T-helper 2 cell treated with Interferon-gamma antibody and Interleukin-4, amounts not matched to agents 5 μg/mL and 100 μg/mL, for 36 hours (primary cell): ENCODE data around the gene HSH2D.
A peak's percentile ranks its signal among the peaks of the same experiment; 100 is the strongest.
"Not testable (repeated sequence)": the region's sequence is repeated elsewhere in the genome, so short reads cannot be mapped to it uniquely, and the experiment has no call there.

Experiments
- DNase-seq: peaks from one replicate; pipeline ENCODE4 v3.0.0; 2021; ENCODE audit warnings: low spot score
- H3K27ac Mint-ChIP-seq: one replicate; pipeline ENCODE4 v1.8.0; 2021; ENCODE audit warnings: mild to moderate bottlenecking, mixed read lengths
- H3K27me3 Mint-ChIP-seq: one replicate; pipeline ENCODE4 v1.8.0; 2021; ENCODE audit warnings: low read depth, mixed read lengths
- H3K36me3 Mint-ChIP-seq: one replicate; pipeline ENCODE4 v1.8.0; 2021; ENCODE audit warnings: low read depth, mixed read lengths
- H3K4me1 Mint-ChIP-seq: one replicate; pipeline ENCODE4 v1.8.0; 2021; ENCODE audit warnings: low read depth, mixed read lengths
- H3K4me3 Mint-ChIP-seq: one replicate; pipeline ENCODE4 v1.8.0; 2022; ENCODE audit warnings: mild to moderate bottlenecking, moderate library complexity, mixed read lengths
- H3K9me3 Mint-ChIP-seq: one replicate; pipeline ENCODE4 v1.8.0; 2021; ENCODE audit warnings: mixed read lengths

The HSH2D gene

DNA sequence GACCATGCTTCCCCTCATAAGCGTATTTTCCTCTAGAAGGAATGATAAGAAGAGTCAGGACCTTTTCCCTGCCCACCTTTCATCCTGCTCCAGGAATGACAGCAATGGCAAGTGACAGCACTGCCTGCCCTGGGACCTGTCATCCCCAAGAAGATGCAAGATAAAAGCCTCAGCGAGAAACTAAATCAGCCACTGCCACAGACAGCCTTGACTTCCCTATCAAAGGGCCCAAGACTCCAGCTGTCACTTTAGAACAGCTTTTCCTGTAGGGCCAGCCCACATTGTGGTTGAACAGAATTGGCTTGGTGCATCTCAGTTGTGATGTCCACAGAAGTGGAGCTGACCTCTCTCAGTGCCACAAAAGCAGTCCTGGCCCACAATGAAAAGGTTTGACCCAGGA is 30.7 kb upstream of the HSH2D start:
- Mint-ChIP-seq H3K27me3 (no peaks in the 10 kb centered on the region), H3K9me3 (no peaks in the 10 kb centered on the region), H3K36me3 (peaks cover 32% of the 10 kb centered on the region), H3K4me1 (peaks cover 38% of the 10 kb centered on the region), H3K4me3 (peak overlapping the region; percentile 94), H3K27ac (peak overlapping the region; percentile 93)
- DNase-seq = no peak

DNA sequence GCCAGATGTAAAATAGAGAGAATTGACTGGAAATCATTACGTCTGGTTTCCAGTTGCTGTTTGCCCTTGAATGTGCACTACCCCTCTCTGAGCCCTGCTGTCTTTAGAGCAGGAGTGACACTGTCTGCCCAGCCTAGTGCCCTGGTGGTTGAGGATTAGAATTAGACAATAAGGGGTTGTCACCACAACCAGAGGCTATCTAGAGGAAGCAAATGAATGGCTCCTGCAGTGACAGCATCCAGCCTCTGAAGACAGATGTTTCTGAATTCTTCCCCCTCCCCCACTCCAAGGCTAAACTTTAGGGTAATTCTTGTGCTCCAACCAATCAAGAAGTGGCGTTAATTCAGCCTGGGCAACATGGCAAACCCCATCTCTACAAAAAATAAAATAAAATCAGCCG is 29.8 kb upstream of the HSH2D start:
- Mint-ChIP-seq H3K4me1 (peaks cover 47% of the 10 kb centered on the region), H3K27ac (peak overlapping the region; percentile 72), H3K4me3 (peak overlapping the region; percentile 66), H3K36me3 (peaks cover 38% of the 10 kb centered on the region), H3K27me3 (no peaks in the 10 kb centered on the region), H3K9me3 (no peaks in the 10 kb centered on the region)
- DNase-seq = no peak

DNA sequence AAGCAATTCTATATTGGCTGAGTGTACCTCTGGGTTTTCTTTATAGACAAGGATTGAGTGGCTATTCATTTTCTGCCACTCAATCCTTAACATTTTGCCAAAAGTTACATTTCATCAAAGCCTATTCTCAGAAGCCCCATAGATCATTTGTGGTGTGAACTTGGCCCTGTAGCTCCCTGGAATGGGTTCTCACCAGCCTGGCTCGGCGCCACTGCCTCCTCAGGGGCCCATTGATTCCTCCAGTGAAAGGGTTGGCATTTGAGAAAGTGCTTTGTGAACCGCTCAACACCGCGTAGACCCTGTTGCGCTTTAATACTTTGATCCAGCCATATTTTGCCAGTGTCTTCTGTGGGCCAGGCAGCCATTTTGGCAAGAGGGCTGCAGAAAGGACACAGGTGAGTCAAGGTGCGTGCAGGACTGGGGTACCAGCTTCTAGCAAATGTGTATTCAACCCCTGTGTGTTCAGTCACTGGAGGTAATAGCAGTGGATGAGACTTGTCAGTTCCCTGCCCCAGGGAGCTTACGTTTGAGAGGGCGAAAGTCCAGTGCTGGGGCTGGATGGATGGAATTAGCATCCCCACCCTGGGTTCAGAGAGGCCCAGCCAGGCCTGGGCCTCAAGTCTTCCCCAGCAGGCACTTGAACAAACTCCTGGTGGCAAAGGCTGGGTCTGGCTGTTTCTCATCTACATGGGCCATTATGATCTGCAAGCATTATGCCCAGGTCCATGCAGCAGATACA is 28.0 kb upstream of the HSH2D start:
- peak overlapping the region; percentile 59 for H3K4me3 Mint-ChIP-seq
- H3K27ac Mint-ChIP-seq = peak overlapping the region; percentile 81
- H3K27me3 Mint-ChIP-seq = no peaks in the 10 kb centered on the region
- peaks cover 51% of the 10 kb centered on the region for H3K36me3 Mint-ChIP-seq
- no peak for DNase-seq
- no peaks in the 10 kb centered on the region for H3K9me3 Mint-ChIP-seq
- H3K4me1 Mint-ChIP-seq = peaks cover 60% of the 10 kb centered on the region

DNA sequence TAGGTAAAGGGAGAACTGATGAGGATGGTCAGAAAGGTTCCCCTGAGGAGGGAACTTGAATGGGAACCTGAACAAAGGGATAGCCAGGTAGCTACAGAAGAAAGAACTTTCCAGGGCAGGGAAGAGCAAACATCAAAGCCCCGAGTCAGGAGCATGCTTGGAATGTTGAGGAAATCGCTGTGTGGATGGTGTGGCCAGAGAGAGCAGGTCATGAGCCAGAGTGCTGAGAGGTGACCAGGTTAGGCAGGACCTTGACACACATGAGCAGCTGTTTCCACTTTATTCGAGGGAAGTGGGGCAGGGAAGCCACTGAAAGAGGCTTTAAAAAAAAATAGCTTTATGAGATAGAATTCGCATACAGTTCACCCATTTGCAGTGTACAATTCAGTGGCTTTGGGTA is 27.4 kb upstream of the HSH2D start:
- peaks cover 58% of the 10 kb centered on the region for H3K4me1 Mint-ChIP-seq
- H3K27ac Mint-ChIP-seq = peak overlapping the region; percentile 81
- H3K4me3 Mint-ChIP-seq = peak overlapping the region; percentile 59
- peaks cover 54% of the 10 kb centered on the region for H3K36me3 Mint-ChIP-seq
- DNase-seq = no peak
- no peaks in the 10 kb centered on the region for H3K27me3 Mint-ChIP-seq
- H3K9me3 Mint-ChIP-seq = no peaks in the 10 kb centered on the region

DNA sequence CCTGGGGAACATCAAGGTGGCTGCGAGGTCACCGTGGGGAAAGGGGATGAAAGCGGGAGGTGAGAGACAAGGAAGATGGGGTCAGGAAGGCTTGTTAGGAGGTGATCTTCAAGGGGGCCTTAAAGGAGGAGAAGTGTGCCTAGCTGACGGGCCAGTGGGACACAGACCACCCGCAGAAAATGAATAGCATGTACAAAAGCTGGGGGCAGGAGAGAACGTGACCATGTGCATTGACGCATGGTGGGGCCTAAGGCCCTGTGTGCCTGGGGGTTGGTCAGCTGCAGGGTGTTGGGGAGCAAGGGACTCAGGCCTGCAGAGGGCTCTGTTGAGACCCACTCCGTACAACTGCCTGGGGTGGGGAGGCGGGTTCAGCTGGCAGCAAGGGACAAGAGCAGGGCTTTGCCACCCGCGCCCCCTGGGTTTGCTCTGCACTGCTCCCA is 25.9 kb upstream of the HSH2D start:
- Mint-ChIP-seq H3K4me3 (peak overlapping the region; percentile 61), H3K27me3 (no peaks in the 10 kb centered on the region), H3K4me1 (peaks cover 53% of the 10 kb centered on the region), H3K9me3 (no peaks in the 10 kb centered on the region), H3K36me3 (peaks cover 62% of the 10 kb centered on the region), H3K27ac (peak overlapping the region; percentile 95)
- no peak for DNase-seq

DNA sequence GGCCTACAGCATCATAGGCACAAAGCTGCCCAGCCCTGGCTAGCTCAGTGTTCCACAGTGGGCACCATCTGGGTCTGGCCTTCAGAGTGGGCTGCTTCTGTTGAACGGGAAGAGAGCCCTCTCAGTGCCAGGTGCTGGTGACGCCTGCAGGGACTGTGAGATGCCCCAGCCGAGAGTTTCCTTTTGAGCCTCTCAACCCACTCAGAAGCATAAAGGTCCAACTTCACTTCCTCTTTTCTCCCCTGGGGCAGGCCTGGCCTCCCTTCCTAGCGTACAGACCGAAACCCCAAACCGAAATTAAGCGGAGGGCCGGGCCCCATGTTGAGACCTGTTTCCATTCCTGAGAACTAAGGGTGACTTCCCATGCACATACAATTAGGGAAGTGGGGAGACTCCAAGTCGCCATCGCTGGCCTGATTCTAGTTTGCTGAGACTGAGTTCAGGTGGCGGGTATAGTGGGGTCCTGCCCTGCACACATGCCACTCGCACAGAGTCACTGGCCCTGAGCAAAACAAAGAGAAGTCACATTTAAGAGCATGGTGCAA is 24.9 kb upstream of the HSH2D start:
- H3K27me3 Mint-ChIP-seq = no peaks in the 10 kb centered on the region
- peaks cover 49% of the 10 kb centered on the region for H3K4me1 Mint-ChIP-seq
- peak; percentile 78 for DNase-seq

DNA sequence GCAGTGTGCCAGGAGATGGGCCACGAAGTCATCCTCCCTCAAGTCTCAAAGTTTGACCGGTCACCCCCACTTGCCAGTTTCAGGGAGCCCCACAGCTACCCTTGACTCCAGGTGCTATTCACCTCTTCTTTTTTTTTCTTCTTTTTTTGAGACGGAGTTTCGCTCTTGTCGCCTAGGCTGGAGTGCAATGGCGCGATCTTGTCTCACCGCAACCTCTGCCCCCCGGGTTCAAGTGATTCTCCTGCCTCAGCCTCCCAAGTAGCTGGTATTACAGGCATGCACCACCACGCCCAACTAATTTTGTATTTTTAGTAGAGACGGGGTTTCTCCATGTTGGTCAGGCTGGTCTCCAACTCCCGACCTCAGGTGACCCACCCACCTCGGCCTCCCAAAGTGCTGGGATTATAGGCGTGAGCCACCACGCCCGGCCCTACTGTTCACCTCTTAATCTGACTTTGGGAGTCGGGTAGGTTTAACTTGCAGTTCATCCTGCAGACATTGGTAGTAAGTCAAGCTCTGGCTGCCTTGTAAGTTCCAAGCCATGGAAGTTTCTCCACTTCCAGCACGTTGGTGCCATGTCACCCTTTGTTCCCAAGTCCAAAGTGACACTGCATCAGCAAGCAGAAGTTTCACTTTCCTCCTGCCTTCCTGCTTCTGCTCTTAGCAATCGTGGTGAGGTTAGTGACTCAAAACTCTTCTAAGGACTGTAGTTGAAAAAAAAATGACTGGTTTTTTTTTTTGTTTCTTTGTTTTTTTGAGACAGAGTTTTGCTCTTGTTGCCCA is 24.2 kb upstream of the HSH2D start:
- H3K27me3 Mint-ChIP-seq = not testable (repeated sequence)
- peak; percentile 66 for DNase-seq

More for the DNA sequence above, 24.9 kb upstream of the HSH2D start:
- H3K36me3 Mint-ChIP-seq = peaks cover 63% of the 10 kb centered on the region
- no peaks in the 10 kb centered on the region for H3K9me3 Mint-ChIP-seq
- peak overlapping the region; percentile 95 for H3K27ac Mint-ChIP-seq
- H3K4me3 Mint-ChIP-seq = peak overlapping the region; percentile 80

DNA sequence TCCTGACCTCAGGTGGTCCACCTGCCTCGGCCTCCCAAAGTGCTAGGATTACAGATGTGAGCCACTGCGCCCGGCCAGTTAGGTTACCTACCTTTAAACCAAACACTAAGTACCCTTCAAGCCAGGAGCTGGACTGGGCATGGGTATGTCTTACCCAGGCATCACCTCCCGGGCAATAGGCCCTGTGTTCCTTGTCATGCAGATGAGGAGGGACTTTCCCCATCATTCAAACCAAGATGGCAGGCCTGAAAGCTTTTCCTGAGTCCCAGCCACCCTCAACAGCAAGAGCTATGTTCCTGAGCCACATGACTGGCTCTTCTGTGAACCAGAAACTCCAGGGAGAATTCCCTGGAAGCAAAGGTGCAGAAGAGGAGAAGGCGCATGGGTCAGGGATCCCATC is 22.3 kb upstream of the HSH2D start:
- Mint-ChIP-seq H3K9me3 (no peaks in the 10 kb centered on the region), H3K4me3 (no peak overlapping the region), H3K27ac (no peak overlapping the region), H3K27me3 (no peaks in the 10 kb centered on the region), H3K4me1 (peaks cover 34% of the 10 kb centered on the region), H3K36me3 (peaks cover 69% of the 10 kb centered on the region)
- DNase-seq = no peak

More for the DNA sequence above, 24.2 kb upstream of the HSH2D start:
- Mint-ChIP-seq H3K36me3 (peaks cover 66% of the 10 kb centered on the region), H3K4me3 (peak overlapping the region; percentile 80), H3K4me1 (peaks cover 45% of the 10 kb centered on the region), H3K27ac (peak overlapping the region; percentile 95)
- H3K9me3 Mint-ChIP-seq = not testable (repeated sequence)

DNA sequence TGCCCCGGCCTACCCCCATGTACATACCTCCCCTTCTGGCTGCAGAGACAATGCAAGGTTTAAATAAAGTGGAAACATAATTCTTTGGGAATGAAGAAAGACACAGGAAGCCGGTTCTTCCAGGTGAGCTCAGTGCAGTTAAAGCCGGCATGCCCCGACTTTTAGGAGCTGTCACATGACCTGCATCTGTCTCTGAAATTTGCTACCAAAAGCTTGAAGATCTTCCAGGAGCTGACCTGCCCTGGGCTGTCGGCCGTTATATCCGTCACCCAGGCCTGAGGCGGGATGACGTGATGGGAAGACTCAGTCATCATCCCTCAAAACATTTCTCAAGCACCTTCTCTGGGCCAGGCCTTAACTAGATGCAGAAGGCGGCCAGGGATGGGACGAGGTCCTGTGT is 21.5 kb upstream of the HSH2D start:
- H3K4me1 Mint-ChIP-seq = peaks cover 31% of the 10 kb centered on the region
- H3K27me3 Mint-ChIP-seq = no peaks in the 10 kb centered on the region
- DNase-seq = no peak
- H3K4me3 Mint-ChIP-seq = no peak overlapping the region
- no peaks in the 10 kb centered on the region for H3K9me3 Mint-ChIP-seq
- peaks cover 73% of the 10 kb centered on the region for H3K36me3 Mint-ChIP-seq
- H3K27ac Mint-ChIP-seq = no peak overlapping the region

DNA sequence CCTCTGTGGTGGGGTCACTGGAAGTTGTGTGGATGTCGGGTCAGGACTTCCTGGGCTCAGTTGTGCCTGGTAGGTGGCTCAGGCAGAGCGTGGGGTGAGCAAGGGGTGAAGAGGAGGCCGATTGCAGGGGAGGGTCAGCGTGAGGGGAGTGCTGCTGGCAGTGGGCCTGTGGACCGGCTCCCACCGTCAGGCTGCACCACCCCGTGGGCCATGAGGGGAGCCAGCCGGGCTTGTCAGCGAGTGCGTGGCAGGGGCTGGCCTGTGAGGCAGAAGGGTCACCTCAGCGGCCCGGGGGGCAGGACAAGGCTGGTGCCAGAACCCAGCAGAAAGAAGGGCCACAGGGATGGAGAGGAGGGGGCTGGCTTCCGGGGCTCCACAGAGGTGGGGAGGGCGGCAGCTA is 18.5 kb upstream of the HSH2D start:
- H3K4me1 Mint-ChIP-seq = peaks cover 1% of the 10 kb centered on the region
- no peak for DNase-seq
- no peaks in the 10 kb centered on the region for H3K27me3 Mint-ChIP-seq
- no peaks in the 10 kb centered on the region for H3K9me3 Mint-ChIP-seq
- peaks cover 73% of the 10 kb centered on the region for H3K36me3 Mint-ChIP-seq
- H3K27ac Mint-ChIP-seq = no peak overlapping the region
- H3K4me3 Mint-ChIP-seq = no peak overlapping the region

DNA sequence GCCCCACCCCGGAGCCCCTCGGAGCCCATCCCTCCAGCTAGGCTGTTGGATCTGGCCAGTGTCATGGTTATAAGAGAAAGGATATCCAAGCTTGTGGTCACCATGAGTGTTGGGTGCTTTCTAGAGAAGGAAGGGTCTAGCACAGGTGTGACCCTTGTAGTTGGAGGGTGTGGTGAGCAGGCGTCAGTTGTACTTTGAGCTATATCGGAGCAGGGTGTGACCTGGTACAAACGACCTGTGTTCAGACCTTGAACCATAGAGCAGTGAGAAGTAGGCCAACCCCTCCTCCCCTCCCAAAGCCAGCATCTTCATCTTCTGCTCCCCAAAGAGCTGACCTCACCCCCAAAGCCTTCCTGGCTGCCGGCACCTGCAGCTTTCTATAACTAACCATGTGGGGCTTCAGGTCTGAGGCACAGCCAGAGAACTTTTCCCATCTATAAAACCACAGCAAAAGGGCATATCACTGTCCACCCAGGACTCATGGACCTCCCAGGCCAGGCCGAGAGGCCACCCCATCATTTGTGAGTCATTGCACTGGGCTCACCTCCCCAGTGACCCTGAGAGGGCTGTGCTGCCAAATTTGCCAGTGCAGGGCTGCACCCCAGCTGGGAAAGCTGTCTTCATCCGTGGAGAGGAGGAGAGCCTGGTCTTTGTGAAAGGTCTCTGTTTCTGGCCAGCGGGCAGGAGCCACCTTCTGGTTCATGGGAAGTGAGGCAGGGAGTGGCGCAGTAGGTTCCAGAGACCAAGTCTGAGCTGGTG is 17.6 kb upstream of the HSH2D start:
- H3K27me3 Mint-ChIP-seq = no peaks in the 10 kb centered on the region
- peaks cover 78% of the 10 kb centered on the region for H3K36me3 Mint-ChIP-seq
- no peak overlapping the region for H3K27ac Mint-ChIP-seq
- H3K9me3 Mint-ChIP-seq = no peaks in the 10 kb centered on the region
- no peaks in the 10 kb centered on the region for H3K4me1 Mint-ChIP-seq
- no peak for DNase-seq
- no peak overlapping the region for H3K4me3 Mint-ChIP-seq

DNA sequence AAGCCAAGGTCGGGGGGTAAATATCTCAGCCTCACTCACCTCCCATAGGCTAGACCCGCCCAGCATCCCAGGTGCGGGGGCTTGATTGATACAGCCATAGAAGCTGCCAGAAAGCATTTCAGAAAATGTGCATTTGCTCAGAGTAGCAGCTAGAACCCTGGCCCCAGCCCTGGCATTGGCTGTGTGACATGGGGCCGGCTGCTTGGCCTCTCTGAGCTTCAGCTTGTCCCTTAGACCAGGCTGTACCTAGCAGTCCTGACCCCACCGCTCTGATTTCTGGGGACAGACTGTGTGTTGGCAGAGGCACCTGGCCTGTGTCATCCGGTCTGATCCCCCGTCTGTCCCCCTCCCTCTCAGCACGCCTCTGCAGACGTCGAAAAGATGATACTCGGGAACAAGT is 16.4 kb upstream of the HSH2D start:
- Mint-ChIP-seq H3K9me3 (peaks cover 5% of the 10 kb centered on the region), H3K36me3 (peaks cover 79% of the 10 kb centered on the region), H3K27ac (no peak overlapping the region), H3K27me3 (no peaks in the 10 kb centered on the region), H3K4me1 (no peaks in the 10 kb centered on the region), H3K4me3 (no peak overlapping the region)
- no peak for DNase-seq

DNA sequence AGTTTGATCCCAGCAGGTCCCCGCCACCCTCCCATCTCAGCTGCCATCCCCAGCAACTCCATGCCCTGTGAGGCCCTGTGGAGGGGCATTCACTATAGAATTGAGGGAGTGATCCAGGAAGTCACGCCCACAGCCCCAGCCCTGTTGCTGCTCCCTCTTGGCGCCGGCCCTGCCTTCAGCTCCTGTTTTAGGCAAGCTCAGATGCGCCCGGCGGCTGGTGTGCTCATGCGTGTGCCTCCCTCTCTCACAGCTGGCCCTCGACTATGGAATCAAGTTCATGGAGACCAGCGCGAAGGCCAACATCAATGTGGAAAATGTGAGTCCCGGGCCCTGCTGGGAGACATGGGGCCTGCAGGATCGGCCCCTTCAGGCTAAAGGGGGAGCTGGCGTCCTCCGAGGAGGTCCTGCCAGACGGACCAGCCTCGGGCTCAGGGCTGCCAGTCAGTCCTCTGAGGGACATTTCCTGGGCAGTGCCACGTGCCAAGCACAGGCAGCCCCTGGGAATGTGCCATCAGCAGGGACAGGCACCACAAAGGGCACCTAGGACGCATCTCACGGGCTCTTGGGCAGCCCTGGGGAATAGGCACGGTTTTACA is 15.6 kb upstream of the HSH2D start:
- H3K27ac Mint-ChIP-seq = no peak overlapping the region
- H3K4me3 Mint-ChIP-seq = no peak overlapping the region
- H3K9me3 Mint-ChIP-seq = peaks cover 5% of the 10 kb centered on the region
- no peaks in the 10 kb centered on the region for H3K4me1 Mint-ChIP-seq
- no peak for DNase-seq
- H3K36me3 Mint-ChIP-seq = peaks cover 82% of the 10 kb centered on the region
- H3K27me3 Mint-ChIP-seq = no peaks in the 10 kb centered on the region
